ENCODE measurements around the gene AQP12A. TPM values are rescaled to one million over a fixed set of nuclear protein-coding genes. Genes with fewer than 3 reads are reported as not detected.

Gene AQP12A
- total RNA-seq, 2 experiments from 2014 or later = not detected

DNA sequence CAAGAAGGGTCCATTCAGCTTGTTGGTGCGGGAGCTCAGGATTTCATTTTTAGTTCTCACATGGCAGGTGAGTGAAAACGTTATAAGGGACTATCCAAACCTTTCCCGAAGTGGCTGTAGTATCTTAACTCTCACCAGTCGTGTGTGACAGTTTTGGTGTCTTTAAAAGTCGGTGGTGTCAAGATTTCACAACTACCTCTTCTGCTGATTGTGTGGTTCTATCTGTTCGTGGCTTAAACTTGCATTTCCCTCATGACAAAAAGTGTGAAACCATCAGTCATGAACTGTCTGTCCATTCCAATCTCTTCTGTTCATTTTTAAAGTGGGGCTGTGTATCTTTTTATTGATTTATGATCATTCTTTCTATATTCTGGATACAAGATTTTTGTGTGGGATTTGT lies 5.2 kb upstream of the AQP12A start:
- CTCF ChIA-PET = no interaction called here
- no peak overlapping the region for H3K27ac ChIP-seq (ENCODE audit: low read depth in 1 of 2, low read length in 2 of 2)
- intact Hi-C loops (cut with DNase I, micrococcal nuclease) = no loop called here
- H3K4me3 ChIP-seq (ENCODE audit: low read length) = no peak overlapping the region
- Mint-ChIP-seq H3K4me3 (no peak overlapping the region), H3K27ac (no peak overlapping the region), H3K9me3 (no peaks in the 10 kb centered on the region), H3K4me1 (ENCODE audit: low read depth) (no peaks in the 10 kb centered on the region), H3K36me3 (ENCODE audit: low read depth) (no peaks in the 10 kb centered on the region), H3K27me3 (no peaks in the 10 kb centered on the region)
- POLR2A ChIA-PET = no interaction called here
- peaks cover 7% of the 10 kb centered on the region for H3K4me1 ChIP-seq (ENCODE audit: insufficient read depth, low read length)
- TF ChIP-seq, protein P1, sequence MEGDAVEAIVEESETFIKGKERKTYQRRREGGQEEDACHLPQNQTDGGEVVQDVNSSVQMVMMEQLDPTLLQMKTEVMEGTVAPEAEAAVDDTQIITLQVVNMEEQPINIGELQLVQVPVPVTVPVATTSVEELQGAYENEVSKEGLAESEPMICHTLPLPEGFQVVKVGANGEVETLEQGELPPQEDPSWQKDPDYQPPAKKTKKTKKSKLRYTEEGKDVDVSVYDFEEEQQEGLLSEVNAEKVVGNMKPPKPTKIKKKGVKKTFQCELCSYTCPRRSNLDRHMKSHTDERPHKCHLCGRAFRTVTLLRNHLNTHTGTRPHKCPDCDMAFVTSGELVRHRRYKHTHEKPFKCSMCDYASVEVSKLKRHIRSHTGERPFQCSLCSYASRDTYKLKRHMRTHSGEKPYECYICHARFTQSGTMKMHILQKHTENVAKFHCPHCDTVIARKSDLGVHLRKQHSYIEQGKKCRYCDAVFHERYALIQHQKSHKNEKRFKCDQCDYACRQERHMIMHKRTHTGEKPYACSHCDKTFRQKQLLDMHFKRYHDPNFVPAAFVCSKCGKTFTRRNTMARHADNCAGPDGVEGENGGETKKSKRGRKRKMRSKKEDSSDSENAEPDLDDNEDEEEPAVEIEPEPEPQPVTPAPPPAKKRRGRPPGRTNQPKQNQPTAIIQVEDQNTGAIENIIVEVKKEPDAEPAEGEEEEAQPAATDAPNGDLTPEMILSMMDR (IDR thresholded peaks at IDR 0.05) = no peak
- no peaks in the 10 kb centered on the region for H3K9me3 ChIP-seq (ENCODE audit: control insufficient read depth in 1 of 2, insufficient read depth in 1 of 2, low read length in 2 of 2)
- DNase-seq (no peak), ATAC-seq (ENCODE audit: poor library complexity) (no peak)
- no peaks in the 10 kb centered on the region for H3K27me3 ChIP-seq (ENCODE audit: control insufficient read depth in 1 of 2, insufficient read depth in 2 of 2, low read length in 2 of 2)
- no peaks in the 10 kb centered on the region for H3K36me3 ChIP-seq (ENCODE audit: insufficient read depth, low read length)

DNA sequence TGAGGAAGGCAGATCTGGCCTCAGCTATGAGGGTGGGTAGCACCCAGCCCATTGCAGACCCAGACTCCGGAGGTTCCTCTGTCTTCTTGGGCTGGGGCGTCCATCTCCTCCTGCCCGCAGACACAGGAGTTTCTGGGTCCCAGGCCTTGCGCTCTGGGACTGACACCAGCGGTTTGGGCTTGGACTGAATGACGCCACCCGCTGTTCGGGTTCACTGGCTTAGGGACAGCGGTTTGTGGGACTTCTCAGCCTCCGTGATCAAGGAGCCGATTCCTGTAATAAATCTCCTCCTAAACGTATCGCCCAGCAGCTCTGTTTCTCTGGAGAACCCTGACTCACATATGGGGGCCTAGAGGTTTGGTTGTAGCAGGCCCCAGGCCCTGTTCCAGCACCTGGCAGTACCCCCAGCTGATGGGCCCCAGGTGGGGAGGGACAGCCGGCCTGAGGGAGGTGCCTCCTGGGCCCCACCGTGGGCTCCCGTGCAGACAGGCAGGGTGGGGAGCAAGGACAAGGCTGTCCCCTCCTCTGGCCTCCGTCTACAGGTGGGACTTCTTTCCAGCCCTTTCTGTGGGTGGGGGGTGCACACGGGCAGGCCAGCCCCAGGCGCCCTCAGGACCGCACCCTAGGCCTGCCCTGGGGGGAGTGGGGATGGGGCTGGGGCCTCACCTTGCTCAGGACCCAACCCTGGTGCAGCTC lies 4.5 kb upstream of the AQP12A start:
- no peak overlapping the region for H3K4me3 ChIP-seq (ENCODE audit: low read length)
- ChIA-PET CTCF (no interaction called here), POLR2A (no interaction called here)
- H3K27ac ChIP-seq (ENCODE audit: low read depth in 1 of 2, low read length in 2 of 2) = no peak overlapping the region
- no peaks in the 10 kb centered on the region for H3K27me3 ChIP-seq (ENCODE audit: control insufficient read depth in 1 of 2, insufficient read depth in 2 of 2, low read length in 2 of 2)
- no peaks in the 10 kb centered on the region for H3K36me3 Mint-ChIP-seq (ENCODE audit: low read depth)
- H3K4me3 Mint-ChIP-seq = no peak overlapping the region
- no peak overlapping the region for H3K27ac Mint-ChIP-seq
- DNase-seq (no peak), ATAC-seq (ENCODE audit: poor library complexity) (no peak)
- no peaks in the 10 kb centered on the region for H3K36me3 ChIP-seq (ENCODE audit: insufficient read depth, low read length)
- TF ChIP-seq, protein P1 (IDR thresholded peaks at IDR 0.05) = no peak
- H3K4me1 ChIP-seq (ENCODE audit: insufficient read depth, low read length) = peaks cover 7% of the 10 kb centered on the region
- no peaks in the 10 kb centered on the region for H3K9me3 ChIP-seq (ENCODE audit: control insufficient read depth in 1 of 2, insufficient read depth in 1 of 2, low read length in 2 of 2)
- intact Hi-C loops (cut with DNase I, micrococcal nuclease) = no loop called here
- no peaks in the 10 kb centered on the region for H3K9me3 Mint-ChIP-seq
- H3K4me1 Mint-ChIP-seq (ENCODE audit: low read depth) = no peaks in the 10 kb centered on the region
- H3K27me3 Mint-ChIP-seq = no peaks in the 10 kb centered on the region

DNA sequence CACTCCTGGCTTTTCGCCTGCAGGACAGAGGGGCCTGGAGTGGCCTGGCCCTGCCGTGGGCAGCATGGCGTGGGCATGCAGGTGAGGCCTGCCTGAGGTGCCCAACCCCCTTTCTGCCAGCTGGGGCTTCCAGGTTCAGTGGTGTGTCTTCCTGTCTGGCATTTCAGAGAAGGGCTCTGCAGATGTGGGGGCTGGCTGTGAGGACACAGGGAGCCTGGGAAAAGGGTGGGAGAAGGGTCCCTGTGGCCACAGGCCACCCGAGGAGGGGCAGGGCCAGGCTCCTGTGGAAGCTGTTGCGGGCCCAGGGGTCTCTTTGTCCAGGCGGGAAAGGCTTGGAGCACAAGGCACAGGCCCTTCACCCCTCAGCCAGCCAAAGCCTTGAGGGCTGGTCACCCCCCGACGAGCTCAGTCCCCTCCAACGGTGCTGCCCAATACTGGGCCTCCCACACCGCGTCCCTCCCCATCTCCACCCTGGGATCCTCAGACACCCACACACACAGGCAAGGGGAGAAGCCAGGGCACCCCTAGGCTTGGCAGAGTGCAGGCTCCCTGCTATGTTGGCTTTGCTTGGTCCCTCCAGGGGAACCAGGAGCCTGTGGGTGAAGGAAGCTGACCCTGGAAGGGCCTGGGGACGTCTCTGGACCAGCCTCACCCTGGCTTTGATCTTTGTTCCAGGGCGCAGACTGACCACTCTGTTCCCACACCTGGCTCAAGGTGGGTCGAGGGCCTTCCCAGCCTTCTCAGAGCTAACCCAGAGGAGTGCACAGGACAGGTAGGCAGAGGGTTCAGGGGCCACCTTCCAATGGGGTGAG lies 3.7 kb upstream of the AQP12A start:
- ATAC-seq (ENCODE audit: poor library complexity) = no peak

More for the DNA sequence above, 3.7 kb upstream of the AQP12A start:
- H3K36me3 ChIP-seq (ENCODE audit: insufficient read depth, low read length) = no peaks in the 10 kb centered on the region
- intact Hi-C loops (cut with DNase I, micrococcal nuclease) = no loop called here
- H3K4me3 ChIP-seq (ENCODE audit: low read length) = no peak overlapping the region
- ChIA-PET POLR2A (no interaction called here), CTCF (no interaction called here)
- no peak overlapping the region for H3K27ac Mint-ChIP-seq
- peak in 1 of 14 experiments; percentile 7 for DNase-seq
- H3K27me3 ChIP-seq (ENCODE audit: control insufficient read depth in 1 of 2, insufficient read depth in 2 of 2, low read length in 2 of 2) = no peaks in the 10 kb centered on the region
- H3K27ac ChIP-seq (ENCODE audit: low read depth in 1 of 2, low read length in 2 of 2) = no peak overlapping the region
- H3K4me3 Mint-ChIP-seq = no peak overlapping the region
- no peaks in the 10 kb centered on the region for H3K4me1 Mint-ChIP-seq (ENCODE audit: low read depth)
- no peaks in the 10 kb centered on the region for H3K9me3 Mint-ChIP-seq
- no peaks in the 10 kb centered on the region for H3K9me3 ChIP-seq (ENCODE audit: control insufficient read depth in 1 of 2, insufficient read depth in 1 of 2, low read length in 2 of 2)
- no peaks in the 10 kb centered on the region for H3K36me3 Mint-ChIP-seq (ENCODE audit: low read depth)
- peaks cover 7% of the 10 kb centered on the region for H3K4me1 ChIP-seq (ENCODE audit: insufficient read depth, low read length)
- TF ChIP-seq, protein P1 (IDR thresholded peaks at IDR 0.05) = no peak
- H3K27me3 Mint-ChIP-seq = no peaks in the 10 kb centered on the region
